Measurements from ENCODE around the gene ACSM4. TPM values are rescaled to one million over a fixed set of nuclear protein-coding genes. Genes with fewer than 3 reads are reported as not detected.
"Not testable (repeated sequence)": the region's sequence is repeated elsewhere in the genome, so short reads cannot be mapped to it uniquely, and the experiment has no call there.

ACSM4 gene
- total RNA-seq, 1 donor from 2014 or later: not detected

GRCh38 chr12:7271893-7272514, 31.9 kb upstream of the ACSM4 start:
- peaks cover 6% of the 10 kb centered on the region for H3K36me3 Mint-ChIP-seq (ENCODE audit: unreplicated experiment)
- H3K4me3 Mint-ChIP-seq (ENCODE audit: unreplicated experiment): no peak overlapping the region
- no peak overlapping the region for H3K27ac Mint-ChIP-seq (ENCODE audit: unreplicated experiment)
- DNase-seq: no peak
- H3K9me3 Mint-ChIP-seq (ENCODE audit: unreplicated experiment): peaks cover 1% of the 10 kb centered on the region
- no peak for TF ChIP-seq CTCF (IDR thresholded peaks at IDR 0.05; ENCODE audit: partially characterized antibody, unreplicated experiment)
- H3K4me1 Mint-ChIP-seq (ENCODE audit: low read depth, unreplicated experiment): no peaks in the 10 kb centered on the region
- H3K27me3 Mint-ChIP-seq (ENCODE audit: unreplicated experiment): no peaks in the 10 kb centered on the region

GRCh38 chr12:7275482-7275881, 28.4 kb upstream of the ACSM4 start:
- not testable (repeated sequence) for H3K27me3 Mint-ChIP-seq (ENCODE audit: unreplicated experiment); H3K9me3 Mint-ChIP-seq (ENCODE audit: unreplicated experiment); H3K4me1 Mint-ChIP-seq (ENCODE audit: low read depth, unreplicated experiment); H3K27ac Mint-ChIP-seq (ENCODE audit: unreplicated experiment); H3K4me3 Mint-ChIP-seq (ENCODE audit: unreplicated experiment); H3K36me3 Mint-ChIP-seq (ENCODE audit: unreplicated experiment); DNase-seq

GRCh38 chr12:7282844-7283243, 21.0 kb upstream of the ACSM4 start:
- peaks cover 16% of the 10 kb centered on the region for H3K36me3 Mint-ChIP-seq (ENCODE audit: unreplicated experiment)
- peaks cover 8% of the 10 kb centered on the region for H3K9me3 Mint-ChIP-seq (ENCODE audit: unreplicated experiment)
- no peaks in the 10 kb centered on the region for H3K27me3 Mint-ChIP-seq (ENCODE audit: unreplicated experiment)
- H3K4me3 Mint-ChIP-seq (ENCODE audit: unreplicated experiment): no peak overlapping the region
- no peak for DNase-seq
- H3K27ac Mint-ChIP-seq (ENCODE audit: unreplicated experiment): no peak overlapping the region
- TF ChIP-seq CTCF (IDR thresholded peaks at IDR 0.05; ENCODE audit: partially characterized antibody, unreplicated experiment): no peak
- no peaks in the 10 kb centered on the region for H3K4me1 Mint-ChIP-seq (ENCODE audit: low read depth, unreplicated experiment)

GRCh38 chr12:7289743-7290142, 14.1 kb upstream of the ACSM4 start:
- TF ChIP-seq CTCF (IDR thresholded peaks at IDR 0.05; ENCODE audit: partially characterized antibody, unreplicated experiment): no peak
- no peaks in the 10 kb centered on the region for H3K27me3 Mint-ChIP-seq (ENCODE audit: unreplicated experiment)
- H3K4me1 Mint-ChIP-seq (ENCODE audit: low read depth, unreplicated experiment): no peaks in the 10 kb centered on the region
- DNase-seq: no peak
- peaks cover 25% of the 10 kb centered on the region for H3K36me3 Mint-ChIP-seq (ENCODE audit: unreplicated experiment)
- H3K27ac Mint-ChIP-seq (ENCODE audit: unreplicated experiment): no peak overlapping the region
- peaks cover 15% of the 10 kb centered on the region for H3K9me3 Mint-ChIP-seq (ENCODE audit: unreplicated experiment)
- H3K4me3 Mint-ChIP-seq (ENCODE audit: unreplicated experiment): no peak overlapping the region

- Mint-ChIP-seq H3K36me3 (ENCODE audit: unreplicated experiment) (peaks cover 23% of the 10 kb centered on the region), H3K9me3 (ENCODE audit: unreplicated experiment) (peaks cover 12% of the 10 kb centered on the region)
- not testable (repeated sequence) for H3K27me3 Mint-ChIP-seq (ENCODE audit: unreplicated experiment); H3K27ac Mint-ChIP-seq (ENCODE audit: unreplicated experiment); H3K4me1 Mint-ChIP-seq (ENCODE audit: low read depth, unreplicated experiment); H3K4me3 Mint-ChIP-seq (ENCODE audit: unreplicated experiment); DNase-seq
These were observed 13.3 kb upstream of the ACSM4 start for GRCh38 chr12:7290588-7290987.

GRCh38 chr12:7292300-7292699, 11.6 kb upstream of the ACSM4 start:
- no peaks in the 10 kb centered on the region for H3K27me3 Mint-ChIP-seq (ENCODE audit: unreplicated experiment)
- DNase-seq: no peak
- H3K4me3 Mint-ChIP-seq (ENCODE audit: unreplicated experiment): no peak overlapping the region
- no peaks in the 10 kb centered on the region for H3K4me1 Mint-ChIP-seq (ENCODE audit: low read depth, unreplicated experiment)
- no peak for TF ChIP-seq CTCF (IDR thresholded peaks at IDR 0.05; ENCODE audit: partially characterized antibody, unreplicated experiment)
- H3K9me3 Mint-ChIP-seq (ENCODE audit: unreplicated experiment): peaks cover 11% of the 10 kb centered on the region
- no peak overlapping the region for H3K27ac Mint-ChIP-seq (ENCODE audit: unreplicated experiment)
- H3K36me3 Mint-ChIP-seq (ENCODE audit: unreplicated experiment): peaks cover 13% of the 10 kb centered on the region
